ENCODE measurements around the gene PPP2R5B.

PPP2R5B gene

DNA sequence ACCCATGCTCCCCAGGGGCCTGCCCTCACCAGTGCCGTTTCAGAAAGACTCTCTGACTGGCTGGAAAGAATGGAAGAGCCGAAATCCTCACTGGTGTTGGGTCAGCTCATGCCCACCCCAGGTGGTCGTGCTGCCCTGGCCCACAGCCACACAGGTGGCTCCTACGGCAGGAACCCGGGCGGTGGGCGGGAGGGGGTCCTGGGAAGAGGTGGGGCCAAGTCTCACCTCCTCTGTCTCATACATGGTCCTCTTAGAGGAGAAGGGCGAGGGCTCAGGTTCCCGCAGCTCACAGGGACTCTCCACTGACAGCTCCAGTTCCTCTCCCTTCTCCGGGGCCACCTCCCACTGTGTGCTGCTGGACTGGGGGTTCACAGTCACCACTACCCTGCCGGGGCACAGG is 15.7 kb upstream of the PPP2R5B start:
- H3K36me3 ChIP-seq (ENCODE audit: control insufficient read depth in 2 of 2, insufficient read depth in 1 of 2, low read length in 2 of 2): peaks cover 0 to 85% of the 10 kb centered on the region in 2 experiments; a peak in 1 of 3 replicates
- H3K4me3 ChIP-seq (ENCODE audit: low read depth, low read length): no peak overlapping the region
- no peak for TF ChIP-seq SCRT1 (tag by site-specific recombination; IDR thresholded peaks at IDR 0.05; ENCODE audit: borderline replicate concordance)
- no peaks in the 10 kb centered on the region for H3K9me3 ChIP-seq (ENCODE audit: control insufficient read depth, insufficient read depth, low read depth, low read length)
- ChIA-PET CTCF (no interaction called here), POLR2A (no interaction called here)
- H3K4me1 ChIP-seq (ENCODE audit: control insufficient read depth, insufficient read depth, low read length): no peaks in the 10 kb centered on the region
- H3K27ac ChIP-seq (ENCODE audit: extremely low read depth, low read depth, low read length): no peak overlapping the region

GRCh38 chr11:64909653-64910343 is 14.7 kb upstream of the PPP2R5B start:
- H3K36me3 ChIP-seq (ENCODE audit: control insufficient read depth in 2 of 2, insufficient read depth in 1 of 2, low read length in 2 of 2): peaks cover 0 to 92% of the 10 kb centered on the region in 2 experiments; a peak in 1 of 3 replicates
- no peak overlapping the region for H3K27ac ChIP-seq (ENCODE audit: extremely low read depth, low read depth, low read length)
- H3K4me3 ChIP-seq (ENCODE audit: low read depth, low read length): no peak overlapping the region
- H3K9me3 ChIP-seq (ENCODE audit: control insufficient read depth, insufficient read depth, low read depth, low read length): no peaks in the 10 kb centered on the region
- no peak for TF ChIP-seq ZNF433 (tag by site-specific recombination; IDR thresholded peaks at IDR 0.05; ENCODE audit: low read depth)
- TF ChIP-seq YY1 (tag by site-specific recombination; IDR thresholded peaks at IDR 0.05): no peak
- TF ChIP-seq, protein P1, sequence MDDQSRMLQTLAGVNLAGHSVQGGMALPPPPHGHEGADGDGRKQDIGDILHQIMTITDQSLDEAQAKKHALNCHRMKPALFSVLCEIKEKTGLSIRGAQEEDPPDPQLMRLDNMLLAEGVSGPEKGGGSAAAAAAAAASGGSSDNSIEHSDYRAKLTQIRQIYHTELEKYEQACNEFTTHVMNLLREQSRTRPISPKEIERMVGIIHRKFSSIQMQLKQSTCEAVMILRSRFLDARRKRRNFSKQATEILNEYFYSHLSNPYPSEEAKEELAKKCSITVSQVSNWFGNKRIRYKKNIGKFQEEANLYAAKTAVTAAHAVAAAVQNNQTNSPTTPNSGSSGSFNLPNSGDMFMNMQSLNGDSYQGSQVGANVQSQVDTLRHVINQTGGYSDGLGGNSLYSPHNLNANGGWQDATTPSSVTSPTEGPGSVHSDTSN (CRISPR knock-in tag; IDR thresholded peaks at IDR 0.05): no peak
- TF ChIP-seq OSR2 (tag by site-specific recombination; IDR thresholded peaks at IDR 0.05): no peak
- no peak for TF ChIP-seq ZNF112 (tag by site-specific recombination; IDR thresholded peaks at IDR 0.05)
- no peak for TF ChIP-seq ZNF2 (tag by site-specific recombination; IDR thresholded peaks at IDR 0.05)
- no peak for TF ChIP-seq ZNF501 (tag by site-specific recombination; IDR thresholded peaks at IDR 0.05)
- TF ChIP-seq ZNF561 (tag by site-specific recombination; IDR thresholded peaks at IDR 0.05; ENCODE audit: borderline replicate concordance): no peak
- no peak for TF ChIP-seq ZNF549 (tag by site-specific recombination; IDR thresholded peaks at IDR 0.05)
- no peak for TF ChIP-seq SETDB1 (IDR thresholded peaks at IDR 0.05; ENCODE audit: insufficient read length, low read length)
- no peak for TF ChIP-seq ZNF777 (tag by site-specific recombination; IDR thresholded peaks at IDR 0.05; ENCODE audit: borderline replicate concordance)
- no peak for TF ChIP-seq ZNF274 (IDR thresholded peaks at IDR 0.05; ENCODE audit: low read length)
- no peak for TF ChIP-seq ZNF274 (tag by site-specific recombination; IDR thresholded peaks at IDR 0.05; ENCODE audit: borderline replicate concordance)
- TF ChIP-seq, protein P2, sequence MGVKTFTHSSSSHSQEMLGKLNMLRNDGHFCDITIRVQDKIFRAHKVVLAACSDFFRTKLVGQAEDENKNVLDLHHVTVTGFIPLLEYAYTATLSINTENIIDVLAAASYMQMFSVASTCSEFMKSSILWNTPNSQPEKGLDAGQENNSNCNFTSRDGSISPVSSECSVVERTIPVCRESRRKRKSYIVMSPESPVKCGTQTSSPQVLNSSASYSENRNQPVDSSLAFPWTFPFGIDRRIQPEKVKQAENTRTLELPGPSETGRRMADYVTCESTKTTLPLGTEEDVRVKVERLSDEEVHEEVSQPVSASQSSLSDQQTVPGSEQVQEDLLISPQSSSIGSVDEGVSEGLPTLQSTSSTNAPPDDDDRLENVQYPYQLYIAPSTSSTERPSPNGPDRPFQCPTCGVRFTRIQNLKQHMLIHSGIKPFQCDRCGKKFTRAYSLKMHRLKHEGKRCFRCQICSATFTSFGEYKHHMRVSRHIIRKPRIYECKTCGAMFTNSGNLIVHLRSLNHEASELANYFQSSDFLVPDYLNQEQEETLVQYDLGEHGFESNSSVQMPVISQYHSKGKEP (tag by site-specific recombination; IDR thresholded peaks at IDR 0.05): no peak
- TF ChIP-seq, protein P3, sequence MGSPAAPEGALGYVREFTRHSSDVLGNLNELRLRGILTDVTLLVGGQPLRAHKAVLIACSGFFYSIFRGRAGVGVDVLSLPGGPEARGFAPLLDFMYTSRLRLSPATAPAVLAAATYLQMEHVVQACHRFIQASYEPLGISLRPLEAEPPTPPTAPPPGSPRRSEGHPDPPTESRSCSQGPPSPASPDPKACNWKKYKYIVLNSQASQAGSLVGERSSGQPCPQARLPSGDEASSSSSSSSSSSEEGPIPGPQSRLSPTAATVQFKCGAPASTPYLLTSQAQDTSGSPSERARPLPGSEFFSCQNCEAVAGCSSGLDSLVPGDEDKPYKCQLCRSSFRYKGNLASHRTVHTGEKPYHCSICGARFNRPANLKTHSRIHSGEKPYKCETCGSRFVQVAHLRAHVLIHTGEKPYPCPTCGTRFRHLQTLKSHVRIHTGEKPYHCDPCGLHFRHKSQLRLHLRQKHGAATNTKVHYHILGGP (tag by site-specific recombination; IDR thresholded peaks at IDR 0.05): no peak
- no peak for TF ChIP-seq ZNF366 (tag by site-specific recombination; conservative IDR thresholded peaks at IDR 0.05)
- no peak for TF ChIP-seq GLI2 (tag by site-specific recombination; IDR thresholded peaks at IDR 0.05; ENCODE audit: borderline replicate concordance, low read depth)
- POLR2A ChIA-PET: interaction anchor here (0.6 kb wide), 1 partner anchor 115 kb away, joined by 3 read pairs; no protein-coding TSS in a partner anchor
- H3K4me1 ChIP-seq (ENCODE audit: control insufficient read depth, insufficient read depth, low read length): no peaks in the 10 kb centered on the region
- CTCF ChIA-PET: no interaction called here

Data from HEK293 (cell line).